Common myeloid progenitor, CD34-positive (primary cell): Measurements from ENCODE around the gene GPR33.
A peak's percentile ranks its signal among the peaks of the same experiment; 100 is the strongest.
"Not testable (repeated sequence)": the region's sequence is repeated elsewhere in the genome, so short reads cannot be mapped to it uniquely, and the experiment has no call there.

Experiments
- CTCF ChIA-PET: fragments of 350-600 bp; sonication (Branson Sonifier 250); formaldehyde crosslinking; loops from one replicate; lab custom pipeline; 2021; ENCODE audit warnings: antibody characterized with exemption; lab: Charles Lee
- POLR2A ChIA-PET: fragments of 350-600 bp; sonication (Branson Sonifier 250); formaldehyde crosslinking; loops from one replicate; lab custom pipeline; 2021; ENCODE audit warnings: antibody characterized with exemption; lab: Charles Lee
- DNase-seq, 3 donors: peaks; one replicate each; pipeline versions ENCODE4 v3.0.0 to v3.0.0-alpha.2; 2013
- H3K27ac ChIP-seq, 2 experiments: 1 replicate in 1 of 2; 2 replicates in 1 of 2; pipeline ENCODE4 v1.7.0; 2013; ENCODE audit warnings: inconsistent platforms in 2 of 2, low read length in 2 of 2, mild to moderate bottlenecking in 2 of 2, low read depth in 1 of 2, moderate library complexity in 1 of 2; ENCODE audit not compliant: severe bottlenecking in 2 of 2, insufficient read depth in 1 of 2, poor library complexity in 1 of 2
- H3K27me3 ChIP-seq, 5 experiments: replicated peaks in 2 of 5; 1 replicate in 3 of 5; 2 replicates in 2 of 5; pipeline versions ENCODE4 v1.6.1 to v1.7.0; 2013; ENCODE audit warnings: low read length in 4 of 5, mild to moderate bottlenecking in 2 of 5, moderate library complexity in 2 of 5, inconsistent platforms in 1 of 5; ENCODE audit not compliant: insufficient read depth in 5 of 5, control insufficient read depth in 4 of 5
- H3K36me3 ChIP-seq, 4 experiments: 1 replicate in 2 of 4; 2 replicates in 2 of 4; pipeline versions ENCODE4 v1.6.1 to v1.7.0; 2013; ENCODE audit warnings: low read length in 3 of 4, control low read depth in 1 of 4, mild to moderate bottlenecking in 1 of 4; ENCODE audit not compliant: control insufficient read depth in 4 of 4, insufficient read depth in 4 of 4
- H3K4me1 ChIP-seq, 4 experiments: 1 replicate in 3 of 4; 2 replicates in 1 of 4; pipeline versions ENCODE4 v1.6.1 to v1.7.1; 2013; ENCODE audit warnings: low read length in 3 of 4, mild to moderate bottlenecking in 3 of 4, control low read depth in 1 of 4, inconsistent platforms in 1 of 4, moderate library complexity in 1 of 4; ENCODE audit not compliant: control insufficient read depth in 4 of 4, insufficient read depth in 4 of 4; ENCODE audit errors: control extremely low read depth in 1 of 4
- H3K4me3 ChIP-seq, 7 experiments: 1 replicate in 4 of 7; 2 replicates in 3 of 7; pipeline versions ENCODE4 v1.5.1 to v1.7.0; 2013; ENCODE audit warnings: mild to moderate bottlenecking in 7 of 7, low read length in 6 of 7, moderate library complexity in 6 of 7, inconsistent platforms in 2 of 7, low read depth in 2 of 7, control low read depth in 1 of 7; ENCODE audit not compliant: insufficient read depth in 4 of 7, control insufficient read depth in 1 of 7; ENCODE audit errors: extremely low read depth in 1 of 7
- H3K9me3 ChIP-seq, 5 experiments: 1 replicate in 4 of 5; 2 replicates in 1 of 5; pipeline versions ENCODE4 v1.6.1 to v1.7.1; 2013; ENCODE audit warnings: low read length in 4 of 5, mild to moderate bottlenecking in 2 of 5, inconsistent platforms in 1 of 5, low read depth in 1 of 5, moderate library complexity in 1 of 5; ENCODE audit not compliant: control insufficient read depth in 4 of 5, insufficient read depth in 2 of 5; ENCODE audit errors: control extremely low read depth in 1 of 5
- WGBS: methylation state at CpG from one replicate; pipeline ENCODE4 v1.1.5; 2013; ENCODE audit not compliant: insufficient coverage; 5-methylcytosine and 5-hydroxymethylcytosine counted together

Gene GPR33

DNA sequence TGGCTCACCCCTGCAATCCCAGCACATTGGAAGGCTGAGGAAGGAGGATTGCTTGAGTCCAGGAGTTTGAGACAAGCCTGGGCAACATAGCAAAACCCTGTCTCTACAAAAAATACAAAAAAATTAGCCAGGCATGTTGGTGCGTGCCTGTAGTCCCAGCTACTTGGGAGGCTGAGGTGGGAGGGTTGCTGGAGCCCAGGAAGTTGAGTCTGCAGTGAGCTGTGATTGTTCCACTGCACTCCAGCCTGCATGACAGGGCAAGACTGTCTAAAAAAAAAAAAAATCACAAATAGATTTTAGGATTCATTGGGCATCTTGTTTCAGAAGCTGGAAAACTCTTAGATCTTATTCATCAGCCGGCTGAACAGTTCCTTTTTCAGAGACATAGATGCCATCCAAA, 25.4 kb downstream of the GPR33 start:
- peaks cover 0 to 13% (median 6%) of the 10 kb centered on the region in 4 experiments for H3K4me1 ChIP-seq
- H3K36me3 ChIP-seq, H3K27me3 ChIP-seq, H3K9me3 ChIP-seq, H3K27ac ChIP-seq, POLR2A ChIA-PET, DNase-seq, CTCF ChIA-PET, H3K4me3 ChIP-seq: not testable (repeated sequence)
- WGBS: no CpG with 5 or more reads among the region's 2 CpGs

GRCh38 chr14:31461545-31461944, 26.3 kb downstream of the GPR33 start:
- CTCF ChIA-PET: no interaction called here
- POLR2A ChIA-PET: no interaction called here

DNA sequence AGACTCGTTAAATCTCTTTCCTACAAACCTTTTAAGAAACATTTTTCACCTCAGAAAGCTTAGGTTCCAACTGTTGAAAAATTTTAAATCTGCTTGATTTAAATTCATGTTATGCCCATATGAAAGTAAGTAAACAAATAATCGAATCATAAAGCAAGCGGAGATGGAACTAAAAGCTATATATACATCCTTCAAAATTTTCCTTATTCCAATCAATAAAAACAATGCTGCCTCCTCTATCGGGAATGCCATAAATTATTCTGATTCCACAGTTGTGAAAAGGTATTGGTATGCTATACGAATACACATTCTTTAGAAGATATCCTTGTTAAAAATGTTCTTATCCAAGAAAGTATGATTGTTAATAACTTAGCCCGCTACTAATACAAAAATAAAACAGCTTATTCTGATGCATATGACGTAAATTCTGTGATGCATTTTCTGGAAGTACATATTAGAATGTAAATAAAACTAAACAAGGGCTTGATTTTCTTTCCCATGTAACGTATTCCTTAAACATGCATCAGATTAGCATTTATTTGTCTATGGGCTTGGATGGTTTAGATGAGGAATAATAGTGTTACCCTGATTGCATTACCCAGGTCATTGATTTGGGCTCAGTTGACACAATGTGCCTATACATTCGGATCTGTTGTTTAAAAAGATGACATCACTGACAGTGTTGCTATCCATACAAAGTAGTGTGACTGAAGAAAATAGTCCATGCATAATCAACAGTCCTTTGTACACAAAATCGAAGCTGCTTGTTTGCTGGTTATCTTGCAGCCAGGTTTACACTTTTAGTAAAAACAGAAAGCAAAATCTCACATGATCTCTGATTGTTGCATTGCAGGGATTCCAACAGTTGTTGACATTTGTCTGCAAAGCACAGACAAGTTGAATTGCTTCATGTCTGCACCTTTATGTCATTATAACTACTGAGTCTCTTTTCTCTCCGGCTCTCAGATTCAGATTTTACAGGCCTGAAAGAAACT, 29.9 kb downstream of the GPR33 start:
- 78% methylated on average over 2 of the region's 11 CpGs for WGBS
- H3K9me3 ChIP-seq: no peaks in the 10 kb centered on the region
- DNase-seq: no peak
- peak overlapping the region in 6 of 7 experiments; percentile 75 to 96 (median 88) for H3K4me3 ChIP-seq
- H3K4me1 ChIP-seq: peaks cover 2 to 23% (median 11%) of the 10 kb centered on the region in 4 experiments
- ChIA-PET POLR2A (no interaction called here), CTCF (interaction anchor here (0.5 to 1.0 kb wide), 2 partner anchors 38 to 52 kb away, joined by 3 to 5 read pairs; partner anchors contain the start of gene HEATR5A)
- peaks cover 0 to 6% (median 2%) of the 10 kb centered on the region in 4 experiments for H3K36me3 ChIP-seq
- H3K27ac ChIP-seq: peak overlapping the region; percentile 42 to 87
- no peaks in the 10 kb centered on the region for H3K27me3 ChIP-seq

More at GRCh38 chr14:31461545-31461944, 26.3 kb downstream of the GPR33 start:
- H3K4me3 ChIP-seq: no peak overlapping the region
- H3K9me3 ChIP-seq: no peaks in the 10 kb centered on the region
- no peak for DNase-seq
- 91% methylated on average over 2 of the region's 3 CpGs for WGBS
- no peaks in the 10 kb centered on the region for H3K27me3 ChIP-seq
- H3K4me1 ChIP-seq: peaks cover 0 to 18% (median 7%) of the 10 kb centered on the region in 4 experiments
- no peak overlapping the region for H3K27ac ChIP-seq
- H3K36me3 ChIP-seq: no peaks in the 10 kb centered on the region

DNA sequence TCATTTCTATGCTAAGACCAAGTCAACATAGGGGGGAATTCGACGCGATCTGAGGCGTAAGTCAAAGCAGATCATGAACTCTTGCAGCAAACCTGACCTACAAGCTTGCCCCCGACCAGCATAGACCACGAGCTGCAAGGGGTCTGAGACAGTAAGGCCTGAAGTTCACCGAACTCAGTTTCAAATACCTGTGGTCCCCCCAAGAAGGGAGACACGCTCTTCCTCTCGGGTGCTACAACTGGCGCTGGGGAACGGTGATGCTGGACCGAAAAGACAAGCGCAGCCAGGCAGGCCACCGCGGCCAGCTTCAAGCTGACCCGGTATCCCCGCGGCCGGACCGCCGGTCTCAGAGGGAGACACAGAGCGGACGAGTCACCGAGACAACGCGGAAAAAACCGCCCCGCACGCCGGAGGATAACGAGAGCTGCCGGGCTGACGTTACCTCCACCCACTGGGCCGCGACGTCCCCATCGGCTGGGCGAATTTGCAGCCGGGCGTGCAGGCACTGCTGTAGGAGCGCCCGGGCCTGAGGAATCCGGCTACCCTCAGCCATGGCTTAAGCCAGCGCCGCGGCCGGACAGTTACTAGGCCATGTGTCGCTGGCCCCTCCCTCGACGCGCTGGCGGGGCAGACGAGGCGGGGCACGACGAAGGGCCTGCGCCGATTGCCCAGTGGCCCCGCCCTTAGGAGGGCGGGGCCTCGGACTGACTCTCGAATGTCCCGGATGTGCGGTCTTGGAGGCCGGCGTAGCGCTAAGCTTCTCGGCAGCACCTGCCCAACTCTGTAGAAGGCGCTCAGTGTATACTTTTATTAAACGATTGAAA, 30.8 kb downstream of the GPR33 start, which contains the start of gene DTD2:
Gene DTD2 (minus strand): TSS at position 666 of the 824 bp plus-strand sequence. CDS start 113 bp downstream, at position 553.
- POLR2A ChIA-PET: no interaction called here
- CTCF ChIA-PET: interaction anchor here (1.0 kb wide), 1 partner anchor 37 kb away, joined by 5 read pairs; the partner anchor contains the start of gene HEATR5A
- peak within 1 kb of the TSS; percentile 83 to 87 for H3K27ac ChIP-seq
- peak within 1 kb of the TSS; percentile 65 to 96 (median 85) for H3K4me3 ChIP-seq
- H3K9me3 ChIP-seq: no peaks in the 10 kb centered on the region
- H3K36me3 ChIP-seq: peaks cover 3 to 9% (median 6%) of the 10 kb centered on the region in 4 experiments
- H3K27me3 ChIP-seq: no peaks in the 10 kb centered on the region
- H3K4me1 ChIP-seq: peaks cover 2 to 23% (median 11%) of the 10 kb centered on the region in 4 experiments
- under 1% methylated on average over 61 of the region's 70 CpGs for WGBS
- DNase-seq: peak; percentile 89 to 93 (median 92)

DNA sequence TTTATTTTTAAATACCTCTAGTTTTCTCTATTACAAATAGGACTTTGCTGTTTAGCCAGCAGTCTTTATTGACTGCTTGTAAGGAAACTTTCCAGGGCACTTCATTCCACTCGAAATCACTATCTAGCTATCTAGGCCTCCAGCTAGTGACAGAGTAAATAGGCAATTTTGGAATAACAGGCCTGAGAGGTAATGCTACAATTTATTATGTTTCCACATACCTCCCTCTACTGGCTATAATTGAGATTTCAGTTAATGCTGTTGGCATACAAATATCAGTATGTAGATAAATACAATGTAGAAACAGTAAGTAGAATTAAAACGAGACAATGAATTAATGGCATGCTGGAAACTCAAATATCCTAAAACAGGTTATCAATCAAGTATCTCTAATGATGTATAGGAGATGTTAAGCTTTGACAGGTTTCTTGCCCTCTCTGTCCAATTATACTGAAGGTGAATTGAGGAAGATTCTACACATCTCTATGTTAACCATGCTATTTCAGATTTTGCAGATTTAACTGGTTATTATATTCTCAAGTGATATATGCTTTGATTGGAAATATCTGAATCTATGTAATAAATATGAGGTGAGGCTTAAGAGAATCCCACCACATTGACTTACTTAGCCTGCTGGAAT, 37.7 kb downstream of the GPR33 start:
- H3K27me3 ChIP-seq: no peaks in the 10 kb centered on the region
- no peak overlapping the region for H3K4me3 ChIP-seq
- no peak overlapping the region for H3K27ac ChIP-seq
- no peaks in the 10 kb centered on the region for H3K9me3 ChIP-seq
- CTCF ChIA-PET: interaction anchor here (0.8 to 3.3 kb wide), 11 partner anchors 15 to 320 kb away, joined by 3 to 20 read pairs (median 3); partner anchors contain the start of gene HEATR5A
- DNase-seq: peak; percentile 44 to 65 (median 61)
- H3K36me3 ChIP-seq: peaks cover 5 to 23% (median 16%) of the 10 kb centered on the region in 4 experiments
- H3K4me1 ChIP-seq: no peaks in the 10 kb centered on the region
- POLR2A ChIA-PET: interaction anchor here (0.5 to 1.6 kb wide), 2 partner anchors 29 to 468 kb away, joined by 3 to 9 read pairs; partner anchors contain the start of gene HEATR5A
- WGBS: no CpG with 5 or more reads among the region's 2 CpGs

DNA sequence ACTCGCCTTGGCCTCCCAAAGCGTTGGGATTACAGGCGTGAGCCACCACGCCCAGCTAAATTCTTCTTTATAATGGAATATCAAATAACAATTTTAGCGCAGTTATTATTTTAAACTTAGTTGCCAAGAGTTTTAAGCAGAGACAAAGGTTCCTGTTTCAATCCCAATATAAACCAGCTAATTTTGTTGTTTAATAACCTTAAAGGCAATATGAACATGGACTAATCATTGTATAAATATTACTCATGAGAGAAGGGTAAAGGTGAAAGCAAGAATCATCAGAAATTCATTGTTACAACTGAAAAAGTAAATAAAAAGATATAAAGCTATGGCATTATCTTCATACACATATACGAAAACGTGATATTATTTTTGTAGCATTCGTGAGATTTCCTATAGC, 38.7 kb downstream of the GPR33 start:
- Histone ChIP-seq H3K27me3 (no peaks in the 10 kb centered on the region), H3K9me3 (no peaks in the 10 kb centered on the region), H3K36me3 (peaks cover 5 to 23% (median 17%) of the 10 kb centered on the region in 4 experiments), H3K4me3 (no peak overlapping the region), H3K4me1 (no peaks in the 10 kb centered on the region), H3K27ac (peak overlapping the region in 1 of 2 experiments; percentile 2)
- DNase-seq: no peak
- ChIA-PET POLR2A (interaction anchor here (1.6 kb wide), 1 partner anchor 28 kb away, joined by 9 read pairs; the partner anchor contains the start of gene HEATR5A), CTCF (interaction anchor here (0.8 to 3.3 kb wide), 10 partner anchors 14 to 319 kb away, joined by 3 to 20 read pairs (median 3); partner anchors contain the start of gene HEATR5A)
- WGBS: no CpG with 5 or more reads among the region's 8 CpGs
